T-helper 9 cell (primary cell): ENCODE data around the gene DLEC1.
A peak's percentile ranks its signal among the peaks of the same experiment; 100 is the strongest.
"Not testable (repeated sequence)": the region's sequence is repeated elsewhere in the genome, so short reads cannot be mapped to it uniquely, and the experiment has no call there.

Experiments
- DNase-seq: peaks from one replicate; pipeline ENCODE4 v3.0.0-alpha.2; 2020

Gene DLEC1

DNA sequence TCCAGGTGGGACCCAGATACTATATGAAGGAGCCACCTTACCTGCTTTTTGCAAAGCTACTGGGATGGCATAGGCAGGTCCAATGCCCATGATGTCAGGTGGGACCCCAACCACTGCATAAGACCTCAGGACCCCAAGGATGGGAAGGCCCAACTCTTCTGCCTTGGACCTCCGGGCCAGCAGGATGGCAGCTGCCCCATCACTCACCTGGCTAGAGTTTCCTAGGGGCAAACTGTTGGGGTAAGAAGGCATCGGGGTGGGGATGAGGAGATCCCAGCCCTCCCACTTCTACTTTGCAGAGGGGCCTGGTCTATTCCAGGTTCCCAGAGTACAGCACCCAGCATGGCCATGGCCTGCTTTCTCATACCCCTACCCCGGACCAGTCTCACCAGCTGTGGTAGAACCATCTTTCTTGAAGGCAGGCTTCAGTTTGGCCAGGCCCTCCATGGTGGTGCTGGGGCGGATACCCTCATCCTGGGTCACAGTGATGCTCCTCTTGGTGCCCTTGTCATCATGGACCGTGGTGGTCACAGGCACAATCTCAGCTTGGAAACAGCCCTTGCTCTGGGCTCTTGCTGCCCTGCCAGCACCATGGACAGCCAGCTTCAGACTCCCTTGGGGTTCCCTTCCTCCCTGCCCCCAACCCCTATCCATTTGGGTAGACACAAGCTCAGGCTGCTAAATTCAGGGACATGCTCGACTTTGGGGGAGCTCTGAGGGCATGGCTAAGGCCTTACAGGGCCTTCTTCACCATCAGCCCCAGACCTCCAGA is 87.3 kb downstream of the DLEC1 start:
- no peak for DNase-seq

DNA sequence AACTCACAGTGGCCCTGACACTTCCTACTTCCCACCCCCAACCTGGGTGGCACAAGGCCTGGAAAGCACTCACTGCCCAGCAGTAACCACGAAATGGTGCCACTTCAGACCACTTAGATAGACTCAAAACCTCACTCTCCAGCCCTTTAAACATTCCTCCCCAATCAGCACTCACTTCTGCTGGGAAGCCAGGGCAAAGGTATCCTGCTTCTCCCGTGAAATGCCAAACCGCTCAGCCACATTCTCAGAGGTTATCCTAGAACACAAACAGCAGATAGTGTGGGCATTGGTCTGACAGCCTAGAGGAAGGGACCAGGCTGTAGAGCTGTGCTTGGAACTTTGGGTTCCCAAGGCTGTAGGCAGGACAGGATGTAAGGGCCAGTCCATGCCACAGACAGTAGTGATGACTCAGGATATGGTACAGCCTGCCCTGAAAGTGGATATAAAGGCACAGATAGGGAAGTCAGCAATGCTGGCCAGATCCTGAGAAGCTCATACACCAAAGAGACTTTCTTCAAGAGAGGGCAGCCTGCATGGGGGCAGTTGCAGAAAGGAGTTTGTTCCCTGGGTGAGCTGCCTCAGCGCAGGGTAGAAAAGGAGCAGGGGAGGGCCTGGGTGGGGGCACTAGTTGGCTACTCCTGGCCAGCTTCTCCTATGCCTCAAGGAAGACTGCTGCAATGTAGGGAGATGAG is 88.7 kb downstream of the DLEC1 start:
- no peak for DNase-seq

DNA sequence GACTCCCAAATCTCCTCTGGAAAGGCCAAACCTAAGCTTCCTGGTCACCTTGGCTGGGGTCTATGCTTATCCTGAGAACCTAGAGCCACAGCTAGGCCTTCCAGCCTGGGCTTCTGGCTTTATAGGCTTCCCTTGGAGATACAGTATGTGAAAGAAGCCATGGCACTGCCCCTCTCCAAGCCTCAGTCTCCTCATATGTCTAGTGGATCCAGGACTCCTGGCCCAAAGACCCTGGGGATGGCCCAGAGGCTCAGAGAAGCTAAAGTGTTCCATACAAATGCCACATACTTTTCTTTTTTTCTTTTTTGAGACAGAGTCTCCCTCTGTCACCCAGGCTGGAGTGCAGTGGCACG is 89.3 kb downstream of the DLEC1 start:
- no peak for DNase-seq

DNA sequence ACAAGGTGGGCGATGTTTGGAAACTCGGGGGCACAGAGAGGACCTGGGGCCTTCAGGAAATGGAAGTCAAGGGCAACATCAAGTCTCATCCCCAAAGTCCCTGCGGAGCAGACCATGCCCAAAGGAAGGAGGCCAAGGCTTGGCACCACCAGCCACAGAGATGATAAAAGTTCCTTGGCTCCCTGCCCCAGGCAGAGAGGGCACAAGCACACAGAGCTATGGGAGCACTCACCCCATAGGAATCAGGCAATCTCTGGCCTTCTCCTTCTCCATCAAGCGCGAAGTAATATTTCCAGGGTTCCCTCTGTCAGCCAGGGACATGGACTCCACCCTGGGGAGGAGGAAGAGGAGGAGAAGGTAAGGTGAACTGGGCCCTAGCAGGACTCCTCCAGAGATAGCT is 90.0 kb downstream of the DLEC1 start:
- DNase-seq: no peak

DNA sequence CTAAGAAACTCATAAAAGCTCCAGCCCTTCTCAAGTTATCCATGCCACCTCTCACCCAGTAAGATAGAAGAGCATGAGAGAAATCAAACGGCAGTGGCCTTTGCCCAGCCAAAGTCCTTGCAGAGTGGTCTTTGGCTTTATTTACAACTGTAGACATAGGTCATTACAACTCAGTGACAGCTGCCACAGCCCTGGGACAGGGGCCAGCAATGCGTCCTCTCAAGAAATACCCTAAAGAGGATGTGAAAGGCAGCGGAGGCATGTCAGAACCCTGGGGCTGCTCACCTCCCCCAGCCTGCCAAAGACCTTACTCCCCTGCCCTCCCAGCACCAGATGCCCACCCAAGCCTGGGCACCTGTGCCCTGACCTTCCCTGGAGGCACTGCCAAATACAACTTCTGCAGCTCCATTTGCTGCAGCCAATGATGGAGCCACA is 91.6 kb downstream of the DLEC1 start:
- no peak for DNase-seq

DNA sequence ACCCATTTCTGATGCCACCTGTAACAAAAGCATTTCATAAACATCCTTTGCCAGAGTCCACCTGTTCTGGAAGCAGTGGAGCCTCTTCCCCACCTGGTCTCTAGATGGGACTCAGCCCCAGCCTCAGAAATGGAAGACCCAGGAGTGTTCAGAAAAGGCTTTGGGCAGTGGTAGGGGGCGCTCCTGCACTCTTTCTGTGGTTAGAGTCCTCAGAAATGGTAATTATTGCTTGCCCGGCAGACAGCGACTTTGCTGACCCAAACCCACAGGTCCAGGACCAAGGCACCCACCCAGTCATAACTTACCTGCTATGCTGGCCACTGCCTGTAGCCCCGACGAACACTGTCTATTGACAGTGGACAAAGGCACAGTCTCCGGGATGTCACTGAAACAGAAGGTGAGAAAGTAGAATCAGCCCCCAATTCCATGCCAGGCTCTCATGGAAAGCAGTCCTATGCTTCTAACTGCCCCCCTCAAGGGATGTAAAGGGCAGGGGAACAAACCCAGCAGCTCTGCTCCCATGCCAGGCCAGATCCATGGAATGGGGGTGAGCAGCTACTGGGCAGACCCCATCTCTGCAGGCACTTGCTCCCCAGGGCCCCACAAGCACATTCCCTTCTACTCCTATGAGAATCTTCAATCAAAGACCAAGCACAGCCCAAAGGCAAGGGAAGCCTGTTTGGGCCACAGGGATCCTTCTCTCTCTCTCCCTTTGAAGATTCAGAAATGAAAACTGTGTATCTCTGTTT is 92.8 kb downstream of the DLEC1 start:
- no peak for DNase-seq

DNA sequence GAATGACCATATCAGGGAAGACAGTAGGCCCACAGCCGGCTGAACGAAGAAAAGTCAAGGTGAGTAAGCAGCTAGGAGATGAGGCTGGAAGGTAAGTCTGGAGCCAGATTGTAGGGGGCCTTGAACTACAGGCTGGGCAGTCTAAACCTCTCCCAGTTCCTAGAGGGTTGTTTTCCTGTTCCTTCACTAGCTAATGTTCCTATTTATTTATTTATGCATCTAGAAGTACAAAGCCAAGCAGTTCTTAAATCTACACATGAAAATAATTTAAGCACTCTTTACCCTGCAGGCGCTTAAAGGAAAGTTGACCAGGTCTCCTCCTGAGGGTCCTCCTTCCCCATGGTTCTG is 94.2 kb downstream of the DLEC1 start:
- DNase-seq: no peak

DNA sequence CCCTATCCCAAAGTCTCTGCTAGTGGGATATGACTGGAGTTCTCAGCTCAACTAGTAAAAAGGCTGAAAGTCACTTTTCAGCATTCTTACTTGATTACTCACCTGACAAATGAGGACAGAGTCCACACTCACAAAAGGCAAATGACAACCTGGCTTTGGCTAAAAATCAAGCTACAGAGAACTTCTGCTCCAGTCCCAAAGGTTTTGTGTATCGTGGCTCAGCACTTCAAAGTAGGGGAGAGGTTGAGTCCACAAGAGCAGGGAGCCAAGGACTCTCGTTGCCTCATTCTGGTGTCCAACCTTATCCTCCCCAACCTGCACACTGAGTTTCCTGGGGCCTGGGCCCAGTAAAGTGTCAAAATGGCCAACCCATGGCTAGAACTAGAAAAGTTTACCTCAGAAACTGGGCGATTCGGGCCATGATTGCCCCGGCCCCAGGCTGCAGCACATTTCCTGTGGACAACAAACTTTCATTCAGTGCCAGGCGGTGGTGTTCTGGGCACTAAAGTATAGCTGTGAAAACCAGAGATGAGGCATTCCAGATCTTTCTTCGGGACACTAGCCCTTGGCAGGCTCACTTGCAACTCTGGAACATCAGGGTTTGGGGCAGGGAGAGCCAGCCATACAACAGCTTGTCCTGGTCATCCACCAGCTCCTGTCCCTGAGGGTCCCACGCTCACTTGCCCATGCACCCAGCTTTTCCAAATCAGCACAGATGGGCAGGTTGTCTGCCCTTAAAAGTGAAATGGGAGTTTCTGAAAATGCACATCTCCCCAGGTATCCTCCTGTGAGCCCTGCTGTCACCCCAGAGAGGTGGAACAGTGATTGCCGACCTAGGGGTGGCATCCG is 94.8 kb downstream of the DLEC1 start:
- no peak for DNase-seq

DNA sequence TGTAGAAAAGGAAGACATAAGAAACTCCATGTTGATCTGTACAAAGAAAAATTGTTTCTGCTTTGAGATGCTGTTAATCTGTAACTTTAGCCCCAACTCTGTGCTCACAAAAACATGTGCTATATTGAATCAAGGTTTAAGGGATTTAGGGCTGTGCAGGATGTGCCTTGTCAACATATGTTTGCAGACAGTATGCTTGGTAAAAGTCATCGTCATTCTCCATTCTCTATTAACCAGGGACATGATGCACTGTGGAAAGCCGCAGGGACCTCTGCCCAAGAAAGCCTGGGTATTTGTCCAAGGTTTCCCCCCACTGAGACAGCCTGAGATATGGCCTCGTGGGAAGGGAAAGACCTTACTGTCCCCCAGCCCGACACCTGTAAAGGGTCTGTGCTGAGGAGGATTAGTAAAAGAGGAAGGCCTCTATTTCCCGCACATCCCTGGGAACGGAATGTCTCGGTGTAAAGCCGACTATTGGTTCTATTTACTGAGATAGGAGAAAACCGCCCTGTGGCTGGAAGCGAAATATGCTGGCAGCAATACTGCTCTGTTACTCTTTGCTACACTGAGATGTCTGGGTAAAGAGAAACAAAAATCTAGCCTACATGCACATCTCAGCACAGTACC is 95.6 kb downstream of the DLEC1 start:
- DNase-seq: not testable (repeated sequence)

DNA sequence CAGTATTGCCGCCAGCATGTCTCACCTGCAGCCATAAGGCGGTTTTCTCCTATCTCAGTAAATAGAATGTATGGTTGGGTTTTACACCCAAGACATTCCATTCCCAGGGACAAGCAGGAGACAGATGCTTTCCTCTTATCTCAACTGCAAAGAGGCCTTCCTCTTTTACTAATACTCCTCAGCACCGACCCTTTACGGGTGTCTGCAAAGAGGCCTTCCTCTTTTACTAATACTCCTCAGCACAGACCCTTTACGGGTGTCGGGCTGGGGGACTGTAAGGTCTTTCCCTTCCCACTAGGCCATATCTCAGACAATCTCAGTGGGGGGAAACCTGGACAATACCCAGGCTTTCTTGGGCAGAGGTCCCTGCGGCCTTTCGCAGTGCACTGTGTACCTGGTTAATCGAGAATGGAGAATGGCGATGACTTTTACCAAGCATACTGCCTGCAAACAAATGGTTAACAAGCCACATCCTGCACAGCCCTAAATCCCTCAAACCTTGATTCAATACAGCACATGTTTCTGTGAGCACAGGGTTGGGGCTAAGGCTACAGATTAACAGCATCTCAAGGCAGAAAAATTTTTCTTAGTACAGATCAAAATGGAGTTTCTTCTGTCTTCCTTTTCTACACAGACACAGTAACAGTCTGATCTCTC is 96.7 kb downstream of the DLEC1 start:
- DNase-seq: not testable (repeated sequence)

DNA sequence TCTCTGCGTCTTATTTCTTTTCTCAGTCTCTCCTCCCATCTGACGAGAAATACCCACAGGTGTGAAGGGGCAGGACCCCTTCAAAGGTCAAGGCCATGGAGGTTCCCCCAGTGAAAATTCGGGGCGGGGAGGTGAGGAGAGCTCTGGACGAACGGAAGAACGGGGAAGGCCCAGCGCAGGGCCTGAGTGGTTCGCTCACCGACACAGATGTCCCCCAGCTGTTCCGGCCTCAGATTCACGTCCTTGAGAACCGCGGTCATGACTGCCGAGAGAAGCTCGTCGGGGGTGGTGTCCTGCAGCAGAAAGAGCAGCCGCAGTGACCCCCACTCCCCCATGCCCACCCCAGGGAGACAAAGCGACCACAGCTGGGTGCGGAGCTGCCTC is 97.4 kb downstream of the DLEC1 start:
- peak; percentile 5 for DNase-seq

DNA sequence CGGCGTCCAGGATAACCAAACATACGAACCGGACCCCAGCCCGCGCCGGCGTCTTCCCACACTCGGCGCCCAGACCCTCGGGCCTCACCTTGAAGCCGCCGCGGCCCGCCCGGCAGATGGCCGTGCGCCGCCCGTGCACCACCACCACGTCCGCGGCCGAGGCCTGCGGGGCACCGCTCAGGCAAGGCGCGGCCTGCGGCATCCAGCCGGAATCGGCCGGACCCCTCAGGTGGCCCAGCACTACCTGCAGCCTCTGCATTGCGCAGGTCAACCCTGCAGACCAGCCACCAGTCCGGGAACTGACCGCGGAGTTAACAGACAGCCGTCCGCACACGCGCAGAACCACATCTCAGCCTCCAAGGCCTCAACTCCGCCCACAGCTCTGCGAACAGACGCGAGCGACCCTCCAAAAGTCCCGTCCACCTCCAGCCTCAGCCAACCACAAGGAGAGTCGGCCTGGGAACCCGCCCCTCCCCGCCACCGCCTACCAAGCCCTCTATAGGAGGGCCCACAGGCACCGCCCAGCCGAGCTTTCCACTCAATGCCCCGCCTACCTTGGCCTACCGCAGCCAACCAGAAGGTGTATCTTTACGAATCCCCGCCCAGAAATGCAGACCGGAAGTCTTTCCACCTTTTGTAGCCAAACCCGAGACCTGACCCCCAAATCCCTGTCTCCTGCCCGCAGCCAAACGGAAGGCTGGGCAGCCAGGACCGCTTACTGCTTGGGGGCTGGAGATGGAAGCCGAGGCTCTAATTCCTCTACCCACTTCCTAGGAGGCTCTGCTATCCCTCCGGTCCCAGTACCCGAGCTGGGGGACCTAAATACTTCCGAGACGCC is 98.0 kb downstream of the DLEC1 start, which contains the start of gene ACAA1:
TSS of gene ACAA1 (minus strand) at position 351 of the 838 bp plus-strand sequence. CDS start at position 259, 92 bp downstream.
- DNase-seq: peak; percentile 93

DNA sequence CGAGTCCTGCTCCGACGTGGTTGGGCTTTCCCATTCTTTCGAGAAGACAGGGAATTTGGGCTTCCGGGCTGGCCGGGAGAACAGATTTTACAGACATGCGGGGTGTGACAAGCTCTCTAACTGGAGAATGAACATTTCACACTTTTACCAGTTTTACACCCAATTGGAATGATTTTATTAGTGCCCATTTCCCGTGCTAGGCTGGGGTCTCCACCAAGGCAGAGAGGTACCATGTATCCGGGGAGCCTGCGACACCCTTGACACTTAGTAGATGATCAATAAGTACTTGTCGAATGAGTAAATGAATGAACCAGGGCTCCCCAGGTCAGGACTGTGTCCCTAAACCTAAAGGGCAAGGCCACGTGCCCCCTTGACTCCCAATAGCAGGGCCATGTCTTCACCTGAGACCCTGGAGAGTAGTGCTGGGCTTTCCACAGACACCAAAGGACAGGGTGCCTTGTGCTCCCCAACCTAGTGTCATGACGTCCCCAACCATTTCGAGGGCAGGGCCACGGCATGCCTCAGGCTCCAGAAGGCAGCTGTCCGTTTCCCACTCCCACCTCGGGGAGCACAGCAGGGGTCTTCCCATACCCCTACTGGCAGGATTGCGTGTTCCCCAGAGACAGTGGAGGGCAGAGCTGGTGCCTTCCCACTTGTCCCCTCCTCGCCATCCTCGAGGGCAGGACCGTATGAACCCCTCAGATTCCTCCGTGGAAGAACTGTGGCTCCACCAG is 98.8 kb downstream of the DLEC1 start:
- no peak for DNase-seq

DNA sequence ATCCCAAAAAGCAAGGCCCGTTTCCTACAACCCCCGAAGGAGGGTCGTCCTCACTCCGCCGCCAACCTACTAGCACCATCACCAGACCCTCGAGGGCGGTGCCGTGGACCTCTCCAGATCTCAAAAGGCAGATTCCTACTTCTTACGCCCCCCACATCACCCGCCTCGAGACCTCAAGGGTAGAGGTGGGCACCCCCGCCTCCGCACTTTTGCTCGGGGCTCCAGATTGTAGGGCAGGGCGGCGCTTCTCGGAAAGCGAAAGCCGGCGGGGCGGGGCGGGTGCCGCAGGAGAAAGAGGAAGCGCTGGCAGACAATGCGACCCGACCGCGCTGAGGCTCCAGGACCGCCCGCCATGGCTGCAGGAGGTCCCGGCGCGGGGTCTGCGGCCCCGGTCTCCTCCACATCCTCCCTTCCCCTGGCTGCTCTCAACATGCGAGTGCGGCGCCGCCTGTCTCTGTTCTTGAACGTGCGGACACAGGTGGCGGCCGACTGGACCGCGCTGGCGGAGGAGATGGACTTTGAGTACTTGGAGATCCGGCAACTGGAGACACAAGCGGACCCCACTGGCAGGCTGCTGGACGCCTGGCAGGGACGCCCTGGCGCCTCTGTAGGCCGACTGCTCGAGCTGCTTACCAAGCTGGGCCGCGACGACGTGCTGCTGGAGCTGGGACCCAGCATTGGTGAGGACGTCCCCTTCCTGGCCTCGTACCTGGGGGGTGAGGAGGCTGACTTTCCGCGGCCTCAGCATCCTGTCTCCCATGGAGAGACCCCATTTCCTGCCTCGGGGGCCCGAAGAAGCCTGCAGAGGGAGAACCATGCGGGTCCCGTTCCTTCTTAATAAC is 99.6 kb downstream of the DLEC1 start, which contains the start of gene MYD88:
TSS of gene MYD88 (plus strand) at position 313 of the 842 bp plus-strand sequence. CDS start at position 353, 40 bp downstream.
- peak; percentile 78 for DNase-seq

DNA sequence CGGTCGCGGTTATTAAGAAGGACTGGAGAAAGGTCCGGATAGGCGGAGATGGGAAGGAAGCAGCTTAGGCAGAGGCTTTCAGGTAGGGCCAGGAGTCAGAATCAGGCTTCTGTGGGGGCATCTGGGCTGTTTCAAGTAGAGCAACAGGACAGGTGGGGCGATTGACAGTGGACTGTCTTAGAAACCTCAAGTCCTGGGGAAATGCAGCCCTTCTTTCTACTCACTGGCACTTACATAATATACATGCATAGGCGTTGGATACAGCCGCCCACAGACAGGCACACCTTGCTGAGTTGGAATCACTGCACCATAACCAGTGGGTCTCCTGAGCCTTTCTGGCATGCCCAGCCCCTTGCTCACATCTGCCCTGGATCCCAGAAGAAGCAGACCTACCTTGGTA is 100.2 kb downstream of the DLEC1 start:
- DNase-seq: no peak

DNA sequence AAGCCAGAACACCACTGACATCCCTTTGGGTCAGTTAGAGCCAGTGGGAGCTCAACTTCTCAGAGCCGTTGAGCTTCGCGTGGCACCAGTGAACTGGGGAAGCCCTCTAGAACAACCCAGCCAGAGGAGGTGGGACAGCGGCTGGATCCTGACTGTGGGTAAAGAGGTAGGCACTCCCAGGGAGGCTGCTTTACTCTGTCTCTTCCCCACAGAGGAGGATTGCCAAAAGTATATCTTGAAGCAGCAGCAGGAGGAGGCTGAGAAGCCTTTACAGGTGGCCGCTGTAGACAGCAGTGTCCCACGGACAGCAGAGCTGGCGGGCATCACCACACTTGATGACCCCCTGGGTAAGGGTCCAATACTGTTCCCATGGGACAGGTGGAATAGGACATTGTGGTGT is 100.6 kb downstream of the DLEC1 start:
- no peak for DNase-seq

DNA sequence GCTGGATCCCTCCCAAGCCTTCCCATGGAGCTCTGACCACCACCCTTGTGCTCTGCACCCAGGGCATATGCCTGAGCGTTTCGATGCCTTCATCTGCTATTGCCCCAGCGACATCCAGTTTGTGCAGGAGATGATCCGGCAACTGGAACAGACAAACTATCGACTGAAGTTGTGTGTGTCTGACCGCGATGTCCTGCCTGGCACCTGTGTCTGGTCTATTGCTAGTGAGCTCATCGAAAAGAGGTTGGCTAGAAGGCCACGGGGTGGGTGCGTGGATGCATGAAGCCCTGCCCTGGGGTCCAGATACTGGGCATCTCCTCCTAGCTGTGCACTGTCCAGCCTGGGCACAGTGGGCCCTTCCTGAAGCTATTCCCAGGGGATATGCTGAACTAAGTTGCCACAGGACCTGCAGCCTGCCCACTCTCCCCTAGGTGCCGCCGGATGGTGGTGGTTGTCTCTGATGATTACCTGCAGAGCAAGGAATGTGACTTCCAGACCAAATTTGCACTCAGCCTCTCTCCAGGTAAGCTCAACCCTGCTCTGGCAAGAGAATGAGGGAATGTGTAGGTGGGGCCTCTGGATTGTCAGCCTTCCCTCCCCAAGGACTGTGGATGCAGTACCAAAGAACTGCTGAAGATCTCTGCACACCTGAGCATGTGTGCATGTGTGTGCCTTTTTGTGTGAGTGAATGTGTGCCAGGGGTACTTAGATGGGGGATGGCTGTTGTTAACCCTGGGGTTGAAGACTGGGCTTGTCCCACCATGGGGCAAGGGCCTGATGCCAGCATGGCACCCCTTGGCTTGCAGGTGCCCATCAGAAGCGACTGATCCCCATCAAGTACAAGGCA is 101.5 kb downstream of the DLEC1 start:
- no peak for DNase-seq
